C4-2B (cell line): ENCODE data around the gene IVL.

ENCODE experiments used
- CTCF ChIP-seq: fragments of 450-650 bp; conservative IDR thresholded peaks from 2 replicates; pipeline ENCODE4 v1.5.1; 2017; ENCODE audit warnings: mild to moderate bottlenecking
- ZFX ChIP-seq: fragments of 450-650 bp; IDR thresholded peaks from 2 replicates; pipeline ENCODE4 v1.6.1; 2017

- TF ChIP-seq CTCF (no peak), ZFX (no peak)
These were observed 22.3 kb upstream of the IVL start for GRCh38 chr1:152886085-152886484.
